Smooth muscle cell (in vitro differentiated cells): ENCODE data around the gene DCHS1. TPM values are rescaled to one million over a fixed set of nuclear protein-coding genes. Genes with fewer than 3 reads are reported as not detected.

Experiments used
- DNase-seq: peaks from one replicate; lab custom pipeline; 2025; ENCODE audit not compliant: unreplicated experiment; lab: John Stamatoyannopoulos, UW
- H2AFZ ChIP-seq: fragments of 200-600 bp; sonication (generic); 2 replicates; pipeline ENCODE4 v1.6.0; 2016; ENCODE audit warnings: antibody characterized with exemption, low read depth, mild to moderate bottlenecking
- H3F3A ChIP-seq: fragments of 200-600 bp; sonication (generic); 2 replicates; pipeline ENCODE4 v1.6.0; 2017; ENCODE audit warnings: antibody characterized with exemption, low read depth
- H3K27ac ChIP-seq: fragments of 200-600 bp; sonication (generic); 2 replicates; pipeline ENCODE4 v1.5.1; 2016; ENCODE audit warnings: low read depth, mild to moderate bottlenecking
- H3K27me3 ChIP-seq: fragments of 200-600 bp; sonication (generic); 2 replicates; pipeline ENCODE4 v1.6.1; 2016; ENCODE audit warnings: low read depth, mild to moderate bottlenecking
- H3K36me3 ChIP-seq: fragments of 200-600 bp; sonication (generic); 2 replicates; pipeline ENCODE4 v1.5.1; 2016; ENCODE audit warnings: low read depth
- H3K4me1 ChIP-seq: fragments of 200-600 bp; sonication (generic); 2 replicates; pipeline ENCODE4 v1.5.1; 2016; ENCODE audit warnings: low read depth
- H3K4me2 ChIP-seq: fragments of 200-600 bp; sonication (generic); 2 replicates; pipeline ENCODE4 v1.6.0; 2016; ENCODE audit warnings: mild to moderate bottlenecking
- H3K4me3 ChIP-seq: fragments of 200-600 bp; sonication (generic); 2 replicates; pipeline ENCODE4 v1.5.1; 2016; ENCODE audit warnings: mild to moderate bottlenecking
- H3K79me2 ChIP-seq: fragments of 200-600 bp; sonication (generic); 2 replicates; pipeline ENCODE4 v1.6.0; 2016; ENCODE audit warnings: low read depth, mild to moderate bottlenecking
- H3K9ac ChIP-seq: fragments of 200-600 bp; sonication (generic); 2 replicates; pipeline ENCODE4 v1.6.0; 2016; ENCODE audit warnings: low read depth
- H3K9me3 ChIP-seq: fragments of 200-600 bp; sonication (generic); replicated peaks from 2 replicates; pipeline ENCODE4 v1.5.1; 2016; ENCODE audit warnings: low read depth
- H4K20me1 ChIP-seq: fragments of 200-600 bp; sonication (generic); 2 replicates; pipeline ENCODE4 v1.6.0; 2016; ENCODE audit warnings: low read depth
- CTCF ChIP-seq: fragments of 200-600 bp; sonication (generic); IDR thresholded peaks from 2 replicates; pipeline ENCODE4 v1.5.1; 2017; ENCODE audit warnings: borderline replicate concordance, mild to moderate bottlenecking, antibody characterized with exemption; ENCODE audit not compliant: insufficient read depth, poor library complexity, severe bottlenecking
- WGBS: methylation state at CpG from one replicate; pipeline ENCODE4 v1.1.7; 2016; ENCODE audit warnings: low lambda C conversion rate; 5-methylcytosine and 5-hydroxymethylcytosine counted together
- polyA plus RNA-seq: library from polyadenylated mRNA; unstranded; fragments of >200 nt; fragmentation: Nextera tagmentation; extraction: Ambion mirVana; gene quantifications from 2 replicates; pipeline ENCODE4 v1.2.1, GENCODE V29; 2016
- total RNA-seq: library from RNA; depleted of rRNA; stranded (reverse); fragments of >200 nt; gene quantifications from 2 replicates; pipeline ENCODE4 v1.2.3, GENCODE V29; 2014

Gene DCHS1
- total and polyA plus RNA-seq, 2 experiments from 2014 or later, result 24.5 to 34.2 TPM

- H2AFZ ChIP-seq, result peak overlapping the region; percentile 68
- H3K36me3 ChIP-seq, result no peaks in the 10 kb centered on the region
- peak overlapping the region; percentile 50 for H3K9ac ChIP-seq
- DNase-seq, result no peak
- no peaks in the 10 kb centered on the region for H3K27me3 ChIP-seq
- no peaks in the 10 kb centered on the region for H3K9me3 ChIP-seq
- WGBS, result under 1% methylated on average over 10 of the region's 10 CpGs
- no peak for TF ChIP-seq CTCF
- H4K20me1 ChIP-seq, result peaks cover 20% of the 10 kb centered on the region
- peaks cover 3% of the 10 kb centered on the region for H3F3A ChIP-seq
- H3K4me1 ChIP-seq, result peaks cover 7% of the 10 kb centered on the region
- peaks cover 24% of the 10 kb centered on the region for H3K79me2 ChIP-seq
- peak overlapping the region; percentile 36 for H3K27ac ChIP-seq
- peak overlapping the region; percentile 77 for H3K4me3 ChIP-seq
- peak overlapping the region; percentile 95 for H3K4me2 ChIP-seq
These were observed 27.0 kb upstream of the DCHS1 start for GRCh38 chr11:6682591-6682935.

GRCh38 chr11:6681949-6682348, 26.3 kb upstream of the DCHS1 start:
- Histone ChIP-seq H3K9ac (peak overlapping the region; percentile 50), H4K20me1 (peaks cover 20% of the 10 kb centered on the region), H3K27me3 (no peaks in the 10 kb centered on the region), H3K79me2 (peaks cover 24% of the 10 kb centered on the region), H2AFZ (no peak overlapping the region), H3K27ac (peak overlapping the region; percentile 36), H3K4me3 (peak overlapping the region; percentile 77), H3K4me1 (peaks cover 7% of the 10 kb centered on the region), H3K36me3 (no peaks in the 10 kb centered on the region), H3F3A (peaks cover 3% of the 10 kb centered on the region), H3K4me2 (peak overlapping the region; percentile 95), H3K9me3 (no peaks in the 10 kb centered on the region)
- no peak for DNase-seq
- TF ChIP-seq CTCF, result no peak
- 24% methylated on average over 5 of the region's 5 CpGs for WGBS

- Histone ChIP-seq H3K79me2 (peaks cover 24% of the 10 kb centered on the region), H3K36me3 (no peaks in the 10 kb centered on the region), H3K27ac (no peak overlapping the region), H3K9ac (no peak overlapping the region), H3F3A (peaks cover 3% of the 10 kb centered on the region), H3K4me3 (peak overlapping the region; percentile 77), H2AFZ (no peak overlapping the region), H3K4me1 (peaks cover 7% of the 10 kb centered on the region), H3K4me2 (peak overlapping the region; percentile 95), H3K9me3 (no peaks in the 10 kb centered on the region), H4K20me1 (peaks cover 20% of the 10 kb centered on the region), H3K27me3 (no peaks in the 10 kb centered on the region)
- WGBS, result 100% methylated on average over 1 of the region's 1 CpG
- no peak for DNase-seq
- TF ChIP-seq CTCF, result peak; percentile 18
These were observed 25.9 kb upstream of the DCHS1 start for GRCh38 chr11:6681505-6681904.

GRCh38 chr11:6677018-6677417, 21.4 kb upstream of the DCHS1 start:
- Histone ChIP-seq H3K4me3 (no peak overlapping the region), H2AFZ (no peak overlapping the region), H3K27me3 (no peaks in the 10 kb centered on the region), H3K27ac (no peak overlapping the region), H3K4me1 (peaks cover 7% of the 10 kb centered on the region), H3K36me3 (no peaks in the 10 kb centered on the region), H3F3A (peaks cover 3% of the 10 kb centered on the region), H3K4me2 (no peak overlapping the region), H3K9me3 (no peaks in the 10 kb centered on the region), H3K79me2 (peaks cover 16% of the 10 kb centered on the region), H4K20me1 (peaks cover 20% of the 10 kb centered on the region), H3K9ac (no peak overlapping the region)
- 79% methylated on average over 3 of the region's 3 CpGs for WGBS
- TF ChIP-seq CTCF, result no peak
- DNase-seq, result no peak
